Embryonic facial prominence (tissue), 1 donor: Measurements from ENCODE around the gene PCDHGB1.
"Not testable (repeated sequence)": the region's sequence is repeated elsewhere in the genome, so short reads cannot be mapped to it uniquely, and the experiment has no call there.

Experiments
- DNase-seq: peaks from one replicate; pipeline ENCODE4 v3.0.0-alpha.2; 2016; ENCODE audit errors: extremely low spot score

PCDHGB1 gene

GRCh38 chr5:141346017-141346416 is 3.9 kb upstream of the PCDHGB1 start:
- not testable (repeated sequence) for DNase-seq

DNA sequence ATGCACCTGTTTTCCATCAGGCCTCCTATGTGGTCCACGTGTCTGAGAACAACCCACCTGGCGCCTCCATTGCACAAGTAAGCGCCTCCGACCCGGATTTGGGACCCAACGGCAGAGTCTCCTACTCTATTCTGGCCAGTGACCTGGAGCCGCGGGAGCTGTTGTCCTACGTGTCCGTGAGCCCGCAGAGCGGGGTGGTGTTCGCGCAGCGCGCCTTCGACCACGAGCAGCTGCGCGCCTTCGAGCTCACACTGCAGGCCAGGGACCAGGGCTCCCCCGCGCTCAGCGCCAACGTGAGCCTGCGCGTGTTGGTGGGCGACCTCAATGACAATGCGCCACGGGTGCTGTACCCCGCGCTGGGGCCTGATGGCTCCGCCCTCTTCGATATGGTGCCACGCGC is 1.7 kb downstream of the PCDHGB1 start:
- DNase-seq: no peak

DNA sequence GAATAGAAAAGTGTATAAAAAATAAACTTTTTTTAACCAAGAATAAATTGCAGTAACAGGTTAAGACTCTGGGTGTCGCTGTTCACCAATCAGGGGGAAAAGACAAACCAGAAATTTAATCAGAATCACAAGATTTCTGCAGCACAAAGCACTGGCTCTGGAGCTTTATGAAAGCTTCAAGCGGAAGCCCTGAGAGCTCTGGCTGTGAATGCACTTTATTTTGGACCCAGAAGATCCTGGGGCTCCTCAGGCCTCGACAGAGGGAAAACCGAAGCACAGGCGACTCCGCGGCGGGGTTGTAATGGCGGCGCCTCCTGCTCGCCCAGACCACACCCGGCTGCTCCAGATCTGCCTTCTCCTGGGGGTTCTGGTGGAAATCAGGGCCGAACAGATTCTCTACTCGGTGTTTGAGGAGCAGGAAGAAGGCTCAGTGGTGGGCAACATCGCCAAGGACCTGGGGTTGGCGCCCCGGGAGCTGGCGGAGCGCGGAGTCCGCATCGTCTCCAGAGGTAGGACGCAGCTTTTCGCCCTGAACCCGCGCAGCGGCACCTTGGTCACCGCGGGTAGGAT is 5.1 kb downstream of the PCDHGB1 start, which contains the start of gene PCDHGA4:
Gene PCDHGA4, plus strand, starts transcription at position 122 of the 570 bp plus-strand sequence. Its CDS starts 87 bp downstream, at position 209.
- no peak for DNase-seq

GRCh38 chr5:141355641-141356040 is 5.7 kb downstream of the PCDHGB1 start:
- DNase-seq: no peak

GRCh38 chr5:141356133-141356532 is 6.2 kb downstream of the PCDHGB1 start:
- no peak for DNase-seq

DNA sequence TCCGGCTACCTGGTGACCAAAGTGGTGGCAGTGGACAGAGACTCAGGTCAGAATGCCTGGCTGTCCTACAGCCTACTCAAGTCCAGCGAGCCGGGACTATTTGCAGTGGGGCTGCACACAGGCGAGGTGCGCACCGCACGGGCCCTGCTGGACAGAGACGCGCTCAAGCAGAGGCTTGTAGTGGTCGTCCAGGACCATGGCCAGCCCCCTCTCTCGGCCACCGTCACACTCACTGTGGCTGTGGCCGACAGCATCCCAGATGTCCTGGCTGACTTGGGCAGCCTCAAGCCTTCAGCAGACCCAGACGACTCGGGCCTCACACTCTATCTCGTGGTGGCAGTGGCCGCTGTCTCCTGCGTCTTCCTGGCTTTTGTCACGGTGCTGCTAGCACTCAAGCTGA is 7.1 kb downstream of the PCDHGB1 start:
- DNase-seq: no peak

- DNase-seq: no peak
These were observed 10.0 kb downstream of the PCDHGB1 start, which contains the start of gene PCDHGB2 for GRCh38 chr5:141359790-141360426. Gene PCDHGB2 (plus strand): TSS chr5:141359994. CDS start chr5:141360136, 142 bp downstream.

DNA sequence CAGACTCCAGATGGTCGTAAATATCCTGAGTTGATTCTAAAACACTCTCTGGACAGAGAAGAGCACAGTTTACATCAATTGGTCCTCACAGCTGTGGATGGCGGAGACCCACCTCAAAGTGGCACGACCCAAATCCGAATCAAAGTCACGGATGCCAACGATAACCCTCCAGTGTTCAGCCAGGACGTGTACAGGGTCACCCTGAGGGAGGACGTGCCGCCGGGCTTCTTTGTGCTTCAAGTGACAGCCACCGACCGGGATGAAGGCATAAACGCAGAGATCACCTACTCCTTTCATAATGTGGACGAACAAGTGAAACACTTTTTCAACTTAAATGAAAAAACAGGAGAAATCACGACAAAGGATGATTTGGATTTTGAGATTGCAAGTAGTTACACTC is 10.8 kb downstream of the PCDHGB1 start:
- DNase-seq: no peak

DNA sequence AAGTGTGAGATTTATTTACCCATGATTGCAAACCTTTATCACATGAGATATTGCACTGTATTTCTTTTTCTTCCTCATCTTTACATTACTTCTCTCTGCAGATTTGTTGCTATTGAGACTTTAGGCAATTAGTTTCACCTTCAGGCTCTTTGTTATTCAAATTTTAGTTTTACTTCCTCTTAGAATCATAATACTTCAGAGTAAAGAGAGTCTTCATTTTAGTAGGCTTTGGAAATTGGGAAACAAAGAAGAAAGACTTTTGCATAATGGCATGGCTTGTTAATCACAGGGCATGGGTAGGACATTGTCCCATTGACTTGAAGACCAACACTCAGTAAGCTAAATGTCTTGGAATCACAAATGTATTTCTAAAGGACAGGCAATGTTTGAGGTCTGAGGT is 12.8 kb downstream of the PCDHGB1 start:
- DNase-seq: no peak

DNA sequence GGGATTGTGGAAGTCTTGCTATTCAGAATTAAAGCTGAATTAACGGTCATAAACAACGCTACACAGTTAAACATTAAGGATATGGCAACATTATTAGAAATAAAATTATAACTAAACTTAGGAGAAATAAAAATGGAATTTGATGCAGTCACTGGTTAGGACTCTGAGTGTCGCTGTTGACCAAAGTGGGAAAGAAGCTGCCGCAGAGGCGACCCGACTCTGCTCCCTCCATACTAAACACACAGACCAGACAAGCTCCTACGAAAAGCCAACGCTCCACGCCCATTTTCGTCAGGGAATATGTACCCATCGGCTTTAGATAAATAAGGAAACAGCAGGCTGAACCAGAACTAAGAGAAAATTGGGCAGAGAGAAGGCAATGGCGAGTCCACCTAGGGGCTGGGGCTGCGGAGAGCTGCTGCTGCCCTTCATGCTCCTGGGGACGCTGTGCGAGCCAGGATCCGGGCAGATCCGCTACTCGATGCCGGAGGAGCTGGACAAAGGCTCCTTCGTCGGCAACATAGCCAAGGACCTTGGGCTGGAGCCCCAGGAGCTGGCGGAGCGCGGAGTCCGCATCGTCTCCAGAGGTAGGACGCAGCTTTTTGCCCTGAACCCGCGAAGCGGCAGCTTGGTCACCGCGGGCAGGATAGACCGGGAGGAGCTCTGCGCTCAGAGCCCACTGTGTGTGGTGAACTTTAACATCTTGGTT is 14.2 kb downstream of the PCDHGB1 start, which contains the start of gene PCDHGA5:
Gene PCDHGA5, plus strand, starts transcription at position 211 of the 709 bp plus-strand sequence. Its CDS starts 169 bp downstream, at position 380.
- DNase-seq: no peak

GRCh38 chr5:141366016-141366896 is 16.4 kb downstream of the PCDHGB1 start:
- no peak for DNase-seq

GRCh38 chr5:141369994-141370848 is 20.3 kb downstream of the PCDHGB1 start, which contains the start of gene PCDHGB3:
Gene PCDHGB3 (plus strand): TSS chr5:141370242. CDS start chr5:141370395, 153 bp downstream.
- DNase-seq: no peak

DNA sequence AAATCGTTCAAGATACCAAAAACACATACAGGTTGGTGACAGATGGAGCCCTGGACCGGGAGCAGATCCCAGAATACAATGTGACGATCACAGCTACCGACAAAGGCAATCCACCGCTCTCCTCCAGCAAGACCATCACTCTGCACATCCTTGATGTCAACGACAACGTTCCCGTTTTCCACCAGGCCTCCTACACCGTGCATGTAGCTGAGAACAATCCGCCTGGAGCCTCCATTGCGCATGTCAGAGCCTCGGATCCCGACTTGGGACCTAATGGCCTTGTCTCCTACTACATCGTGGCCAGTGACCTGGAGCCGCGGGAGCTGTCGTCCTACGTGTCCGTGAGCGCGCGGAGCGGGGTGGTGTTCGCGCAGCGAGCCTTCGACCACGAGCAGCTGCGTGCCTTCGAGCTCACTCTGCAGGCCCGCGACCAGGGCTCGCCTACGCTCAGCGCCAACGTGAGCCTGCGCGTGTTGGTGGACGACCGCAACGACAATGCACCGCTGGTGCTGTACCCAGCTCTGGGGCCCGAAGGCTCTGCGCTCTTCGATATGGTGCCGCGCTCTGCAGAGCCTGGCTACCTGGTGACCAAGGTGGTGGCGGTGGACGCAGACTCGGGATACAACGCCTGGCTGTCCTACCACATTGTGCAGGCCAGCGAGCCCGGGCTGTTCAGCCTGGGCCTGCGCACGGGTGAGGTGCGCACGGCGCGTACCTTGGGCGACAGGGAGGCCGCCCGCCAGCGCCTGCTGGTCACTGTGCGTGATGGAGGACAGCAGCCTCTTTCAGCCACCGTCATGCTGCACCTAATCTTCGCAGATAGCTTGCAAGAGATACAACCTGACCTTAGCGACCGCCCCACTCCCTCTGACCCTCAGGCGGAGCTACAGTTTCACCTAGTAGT is 21.9 kb downstream of the PCDHGB1 start:
- DNase-seq: no peak

- DNase-seq: no peak
These were observed 23.9 kb downstream of the PCDHGB1 start, which contains the start of gene PCDHGA6 for GRCh38 chr5:141373673-141374317. Gene PCDHGA6 (plus strand): TSS chr5:141373891. CDS start chr5:141374084, 193 bp downstream.

GRCh38 chr5:141374627-141375026 is 24.7 kb downstream of the PCDHGB1 start:
- no peak for DNase-seq

- not testable (repeated sequence) for DNase-seq
These were observed 25.7 kb downstream of the PCDHGB1 start for GRCh38 chr5:141375444-141376155.

DNA sequence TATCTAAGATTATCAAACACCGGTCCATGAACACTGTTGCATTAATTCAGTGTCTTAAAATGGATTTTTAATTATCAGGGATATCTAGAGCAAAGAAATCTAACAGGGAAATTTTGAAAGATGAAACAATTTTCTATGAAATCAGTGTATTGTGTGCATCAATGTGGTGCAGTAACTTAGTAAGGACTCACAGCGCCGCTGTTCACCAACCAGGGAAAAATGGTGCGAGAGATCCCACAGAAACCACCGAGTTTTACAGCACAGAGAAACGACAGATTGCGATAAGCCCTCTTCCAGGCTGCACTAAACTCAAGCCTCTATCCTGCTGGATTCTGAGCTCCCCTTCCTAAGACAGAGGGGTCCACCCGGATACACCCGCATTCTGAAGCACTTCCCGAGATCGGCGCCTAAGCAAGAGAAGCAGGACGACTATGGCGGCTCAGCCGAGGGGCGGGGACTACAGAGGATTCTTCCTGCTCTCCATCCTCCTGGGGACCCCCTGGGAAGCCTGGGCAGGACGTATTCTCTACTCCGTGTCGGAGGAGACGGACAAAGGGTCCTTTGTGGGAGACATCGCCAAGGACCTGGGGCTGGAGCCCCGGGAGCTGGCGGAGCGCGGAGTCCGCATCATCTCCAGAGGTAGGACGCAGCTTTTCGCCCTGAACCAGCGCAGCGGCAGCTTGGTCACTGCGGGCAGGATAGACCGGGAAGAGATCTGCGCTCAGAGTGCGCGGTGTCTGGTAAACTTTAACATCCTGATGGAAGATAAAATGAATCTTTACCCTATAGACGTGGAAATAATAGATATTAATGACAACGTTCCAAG is 32.8 kb downstream of the PCDHGB1 start, which contains the start of gene PCDHGA7:
Gene PCDHGA7, plus strand, starts transcription at position 274 of the 826 bp plus-strand sequence. Its CDS starts 158 bp downstream, at position 432.
- DNase-seq: no peak
